Measurements from ENCODE around the gene TENM3. TPM values are rescaled to one million over a fixed set of nuclear protein-coding genes. Genes with fewer than 3 reads are reported as not detected.

The TENM3 gene
- total and polyA plus RNA-seq, 2 donors (not counting 3 experiments of a cell fraction or from before 2014, with no cell fraction given) = 3.2 to 6.2 TPM

GRCh38 chr4:182519528-182519927 lies 276.3 kb downstream of the TENM3 start:
- H3K9me3 ChIP-seq (replicated peaks; ENCODE audit: control insufficient read depth, insufficient read depth, low read length) = no peaks in the 10 kb centered on the region
- no peaks in the 10 kb centered on the region for H3K79me2 ChIP-seq (ENCODE audit: control insufficient read depth, insufficient read depth, low read length)
- no peak overlapping the region for H3K4me2 ChIP-seq (ENCODE audit: insufficient read depth, low read length)
- H3K9ac ChIP-seq (replicated peaks; ENCODE audit: extremely low read depth, insufficient read depth, low read length) = no peak overlapping the region
- no peaks in the 10 kb centered on the region for H3K27me3 ChIP-seq (ENCODE audit: control insufficient read depth in 2 of 2, insufficient read depth in 2 of 2, low read length in 2 of 2)
- no peaks in the 10 kb centered on the region for H4K20me1 ChIP-seq (replicated peaks; ENCODE audit: control insufficient read depth, extremely low read depth, insufficient read depth, low read length)
- no peaks in the 10 kb centered on the region for H3K36me3 ChIP-seq (ENCODE audit: control insufficient read depth in 2 of 2, extremely low read depth in 1 of 2, insufficient read depth in 2 of 2, low read length in 2 of 2)
- no peak for DNase-seq (ENCODE audit: low read depth, low spot score)
- no TSS peak for BruUV-seq (replicated peaks)
- ChIA-PET POLR2A (no interaction called here), CTCF (interaction anchor here (1.2 kb wide), 1 partner anchor 12 kb away, joined by 3 read pairs; no protein-coding TSS in a partner anchor)
- H2AFZ ChIP-seq (ENCODE audit: low read depth, low read length) = no peak overlapping the region
- H3K4me1 ChIP-seq (ENCODE audit: control insufficient read depth, extremely low read depth, insufficient read depth, low read length) = no peaks in the 10 kb centered on the region
- no peak overlapping the region for H3K27ac ChIP-seq (ENCODE audit: insufficient read depth, low read depth, low read length)
- FAIRE-seq = no peak
- intact Hi-C loops (cut with micrococcal nuclease) (no loop called here), dilution Hi-C loops (cut with MboI; ENCODE audit: extremely low pct_ligation_motif_present, low sequenced_read_pairs) (no loop called here)
- no peak for TF ChIP-seq POLR2AphosphoS5 (IDR thresholded peaks at IDR 0.05; ENCODE audit: insufficient read depth, low read depth, low read length)
- TF ChIP-seq MAX (IDR thresholded peaks at IDR 0.05; ENCODE audit: insufficient read depth, insufficient read length) = no peak
- no peak overlapping the region for H3K4me3 ChIP-seq (replicated peaks in 1 of 3; ENCODE audit: insufficient read depth in 1 of 3, low read depth in 1 of 3, low read length in 3 of 3)
- H3K9me1 ChIP-seq (replicated peaks; ENCODE audit: control insufficient read depth, extremely low read depth, insufficient read depth, low read length) = no peaks in the 10 kb centered on the region

GRCh38 chr4:182521011-182521410 lies 277.8 kb downstream of the TENM3 start:
- TF ChIP-seq GATA2 (IDR thresholded peaks at IDR 0.05; ENCODE audit: insufficient read depth, insufficient read length, low read depth, low read length) (no peak), MYC (IDR thresholded peaks at IDR 0.05; ENCODE audit: low read depth, low read length) (no peak), POLR2AphosphoS5 (IDR thresholded peaks at IDR 0.05; ENCODE audit: insufficient read depth, low read depth, low read length) (no peak), CTCF (IDR thresholded peaks at IDR 0.05; ENCODE audit: extremely low read depth in 1 of 2, insufficient read depth in 1 of 2, low read depth in 1 of 2, low read length in 2 of 2) (no peak)
- H3K9ac ChIP-seq (replicated peaks; ENCODE audit: extremely low read depth, insufficient read depth, low read length) = no peak overlapping the region
- POLR2A ChIA-PET = no interaction called here
- H3K27me3 ChIP-seq (ENCODE audit: control insufficient read depth in 2 of 2, insufficient read depth in 2 of 2, low read length in 2 of 2) = no peaks in the 10 kb centered on the region
- no peaks in the 10 kb centered on the region for H3K4me1 ChIP-seq (ENCODE audit: control insufficient read depth, extremely low read depth, insufficient read depth, low read length)
- no peak overlapping the region for H3K4me2 ChIP-seq (ENCODE audit: insufficient read depth, low read length)
- intact Hi-C loops (cut with micrococcal nuclease) = no loop called here
- no peaks in the 10 kb centered on the region for H3K9me1 ChIP-seq (replicated peaks; ENCODE audit: control insufficient read depth, extremely low read depth, insufficient read depth, low read length)
- DNase-seq (ENCODE audit: low read depth, low spot score) = no peak
- dilution Hi-C loops (cut with MboI; ENCODE audit: extremely low pct_ligation_motif_present, low sequenced_read_pairs) = no loop called here
- H3K36me3 ChIP-seq (ENCODE audit: control insufficient read depth in 2 of 2, extremely low read depth in 1 of 2, insufficient read depth in 2 of 2, low read length in 2 of 2) = no peaks in the 10 kb centered on the region
- no peaks in the 10 kb centered on the region for H3K79me2 ChIP-seq (ENCODE audit: control insufficient read depth, insufficient read depth, low read length)
- BruUV-seq (replicated peaks) = no TSS peak
- no peaks in the 10 kb centered on the region for H3K9me3 ChIP-seq (replicated peaks; ENCODE audit: control insufficient read depth, insufficient read depth, low read length)
- no peak overlapping the region for H3K4me3 ChIP-seq (replicated peaks in 1 of 3; ENCODE audit: insufficient read depth in 1 of 3, low read depth in 1 of 3, low read length in 3 of 3)
- no peak for FAIRE-seq
- CTCF ChIA-PET = no interaction called here
- no peak overlapping the region for H2AFZ ChIP-seq (ENCODE audit: low read depth, low read length)
- no peaks in the 10 kb centered on the region for H4K20me1 ChIP-seq (replicated peaks; ENCODE audit: control insufficient read depth, extremely low read depth, insufficient read depth, low read length)
- no peak overlapping the region for H3K27ac ChIP-seq (ENCODE audit: insufficient read depth, low read depth, low read length)
